ENCODE results near the gene TP63. TPM values are rescaled to one million over a fixed set of nuclear protein-coding genes. Genes with fewer than 3 reads are reported as not detected.

The TP63 gene
- total and polyA plus RNA-seq, 2 experiments from 2014 or later: not detected

DNA sequence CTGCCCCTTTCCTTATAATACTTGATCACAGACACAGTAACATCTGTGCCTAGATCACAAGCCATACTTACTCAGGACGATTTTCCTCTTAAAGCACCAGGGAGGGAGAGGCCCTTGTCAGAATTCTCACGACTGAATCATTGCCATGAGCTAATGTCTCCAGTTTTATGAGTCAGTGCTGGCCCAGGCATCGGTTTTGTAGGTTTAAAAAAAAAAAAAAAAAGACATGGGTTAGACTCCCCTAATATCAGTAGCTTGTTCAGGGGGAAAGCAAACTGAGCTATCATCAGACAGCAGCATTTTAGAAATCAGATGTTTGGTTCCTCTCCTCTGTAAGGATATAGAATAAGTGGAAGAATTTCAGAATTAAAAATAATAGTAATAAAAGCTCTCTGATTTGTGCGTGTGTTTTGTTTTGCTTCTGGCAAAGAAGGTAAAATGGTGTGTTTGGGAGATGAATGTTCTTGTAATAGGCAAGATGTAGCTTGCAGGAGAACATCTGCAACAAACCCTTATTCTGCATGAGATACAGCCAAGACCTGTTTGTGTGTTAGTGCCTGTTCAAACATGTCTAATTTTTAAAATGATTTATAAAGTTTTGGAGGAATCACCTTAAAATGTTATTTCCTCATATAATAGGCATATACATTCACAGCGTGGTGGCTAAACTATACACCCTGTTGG, 193.6 kb downstream of the TP63 start:
- no peak overlapping the region for H3K27ac ChIP-seq (ENCODE audit: low read depth)
- no peaks in the 10 kb centered on the region for H4K20me1 ChIP-seq (replicated peaks; ENCODE audit: insufficient read depth)
- no peaks in the 10 kb centered on the region for H3K27me3 ChIP-seq (ENCODE audit: insufficient read depth)
- Mint-ChIP-seq H3K27me3 (ENCODE audit: insufficient read depth, low read depth, poor library complexity) (peaks cover 6% of the 10 kb centered on the region), H3K27ac (no peak overlapping the region), H3K36me3 (ENCODE audit: low read depth) (no peaks in the 10 kb centered on the region), H3K4me1 (peaks cover 18% of the 10 kb centered on the region; the same call in 2 of the 3 replicates), H3K4me3 (no peak overlapping the region), H3K9me3 (no peaks in the 10 kb centered on the region)
- H3F3A ChIP-seq (replicated peaks; ENCODE audit: low read depth): no peaks in the 10 kb centered on the region
- H3K4me2 ChIP-seq: no peak overlapping the region
- H3K36me3 ChIP-seq (ENCODE audit: insufficient read depth): no peaks in the 10 kb centered on the region
- no peak for ATAC-seq
- no peak for TF ChIP-seq REST (IDR thresholded peaks at IDR 0.05; ENCODE audit: unreplicated experiment)
- no peak for TF ChIP-seq EZH2 (IDR thresholded peaks at IDR 0.05; ENCODE audit: low read depth, unreplicated experiment)
- no peak overlapping the region for H3K4me3 ChIP-seq
- no peaks in the 10 kb centered on the region for H3K9me2 ChIP-seq (ENCODE audit: insufficient read depth)
- no peak overlapping the region for H2AFZ ChIP-seq
- no peaks in the 10 kb centered on the region for H3K79me2 ChIP-seq (replicated peaks; ENCODE audit: insufficient read depth)
- DNase-seq (ENCODE audit: low spot score): no peak
- peaks cover 6% of the 10 kb centered on the region; the same call in 1 of the 2 replicates for H3K4me1 ChIP-seq (ENCODE audit: insufficient read depth)

DNA sequence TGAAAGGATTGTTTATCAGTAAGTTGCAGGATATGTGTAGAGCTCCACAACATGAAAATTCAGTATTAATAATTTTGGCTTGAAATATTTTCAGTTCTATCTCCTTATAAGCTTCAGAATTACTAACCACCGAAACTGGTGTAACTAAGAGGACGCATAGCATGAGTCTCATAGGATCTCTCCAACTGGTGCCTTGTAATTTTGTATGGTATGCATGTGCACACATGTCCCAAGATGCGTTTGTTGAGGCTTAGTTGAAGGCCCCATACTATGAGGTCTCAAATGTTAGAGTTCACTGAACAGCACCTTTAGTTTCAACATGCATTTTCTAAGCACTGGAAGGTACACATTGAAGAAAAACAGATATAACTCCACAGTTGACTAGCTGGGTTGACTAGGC, 195.4 kb downstream of the TP63 start:
- Histone ChIP-seq H3K4me2 (no peak overlapping the region), H2AFZ (no peak overlapping the region), H4K20me1 (replicated peaks; ENCODE audit: insufficient read depth) (no peaks in the 10 kb centered on the region), H3K27ac (ENCODE audit: low read depth) (no peak overlapping the region), H3K36me3 (ENCODE audit: insufficient read depth) (no peaks in the 10 kb centered on the region), H3K4me3 (no peak overlapping the region), H3K9me2 (ENCODE audit: insufficient read depth) (no peaks in the 10 kb centered on the region), H3K79me2 (replicated peaks; ENCODE audit: insufficient read depth) (no peaks in the 10 kb centered on the region), H3F3A (replicated peaks; ENCODE audit: low read depth) (no peaks in the 10 kb centered on the region), H3K27me3 (ENCODE audit: insufficient read depth) (no peaks in the 10 kb centered on the region), H3K4me1 (ENCODE audit: insufficient read depth) (peaks cover 6% of the 10 kb centered on the region; the same call in 1 of the 2 replicates)
- Mint-ChIP-seq H3K4me3 (no peak overlapping the region), H3K9me3 (no peaks in the 10 kb centered on the region), H3K27ac (no peak overlapping the region), H3K4me1 (peaks cover 7% of the 10 kb centered on the region; the same call in 2 of the 3 replicates), H3K36me3 (ENCODE audit: low read depth) (no peaks in the 10 kb centered on the region), H3K27me3 (ENCODE audit: insufficient read depth, low read depth, poor library complexity) (peaks cover 5% of the 10 kb centered on the region)
- no peak for ATAC-seq
- no peak for DNase-seq (ENCODE audit: low spot score)
- TF ChIP-seq CREB1 (CRISPR knock-in tag; IDR thresholded peaks at IDR 0.05; ENCODE audit: low read depth): no peak
- no peak for TF ChIP-seq ZNF331 (CRISPR knock-in tag; IDR thresholded peaks at IDR 0.05; ENCODE audit: low read depth)
- TF ChIP-seq STAT1 (IDR thresholded peaks at IDR 0.05; ENCODE audit: unreplicated experiment): no peak
- TF ChIP-seq EZH2phosphoT487 (IDR thresholded peaks at IDR 0.05; ENCODE audit: unreplicated experiment): no peak
- TF ChIP-seq ETS1 (IDR thresholded peaks at IDR 0.05): no peak
- TF ChIP-seq, protein P1, sequence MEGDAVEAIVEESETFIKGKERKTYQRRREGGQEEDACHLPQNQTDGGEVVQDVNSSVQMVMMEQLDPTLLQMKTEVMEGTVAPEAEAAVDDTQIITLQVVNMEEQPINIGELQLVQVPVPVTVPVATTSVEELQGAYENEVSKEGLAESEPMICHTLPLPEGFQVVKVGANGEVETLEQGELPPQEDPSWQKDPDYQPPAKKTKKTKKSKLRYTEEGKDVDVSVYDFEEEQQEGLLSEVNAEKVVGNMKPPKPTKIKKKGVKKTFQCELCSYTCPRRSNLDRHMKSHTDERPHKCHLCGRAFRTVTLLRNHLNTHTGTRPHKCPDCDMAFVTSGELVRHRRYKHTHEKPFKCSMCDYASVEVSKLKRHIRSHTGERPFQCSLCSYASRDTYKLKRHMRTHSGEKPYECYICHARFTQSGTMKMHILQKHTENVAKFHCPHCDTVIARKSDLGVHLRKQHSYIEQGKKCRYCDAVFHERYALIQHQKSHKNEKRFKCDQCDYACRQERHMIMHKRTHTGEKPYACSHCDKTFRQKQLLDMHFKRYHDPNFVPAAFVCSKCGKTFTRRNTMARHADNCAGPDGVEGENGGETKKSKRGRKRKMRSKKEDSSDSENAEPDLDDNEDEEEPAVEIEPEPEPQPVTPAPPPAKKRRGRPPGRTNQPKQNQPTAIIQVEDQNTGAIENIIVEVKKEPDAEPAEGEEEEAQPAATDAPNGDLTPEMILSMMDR (conservative IDR thresholded peaks at IDR 0.05; ENCODE audit: low read depth in 2 of 2): no peak
- TF ChIP-seq JUNB (IDR thresholded peaks at IDR 0.05; ENCODE audit: unreplicated experiment): no peak
- no peak for TF ChIP-seq REST (IDR thresholded peaks at IDR 0.05; ENCODE audit: unreplicated experiment)
- TF ChIP-seq NANOG (IDR thresholded peaks at IDR 0.05; ENCODE audit: borderline replicate concordance): no peak
- TF ChIP-seq EZH2 (IDR thresholded peaks at IDR 0.05; ENCODE audit: low read depth, unreplicated experiment): no peak
- no peak for TF ChIP-seq ZNF114 (CRISPR knock-in tag; IDR thresholded peaks at IDR 0.05)
- TF ChIP-seq POLR2AphosphoS5 (IDR thresholded peaks at IDR 0.05; ENCODE audit: low read depth): no peak

Measured in GM23338 (cell line).